Left colon (tissue), 2 donors: ENCODE data around the gene NDUFB4. TPM values are rescaled to one million over a fixed set of nuclear protein-coding genes. Genes with fewer than 3 reads are reported as not detected.

Experiments
- ATAC-seq: fragments of 200-7000 bp; cut with Tn5 transposase; one replicate; pipeline ENCODE4 v1.9.1; 2020; ENCODE audit warnings: mild to moderate bottlenecking, moderate library complexity
- DNase-seq, 2 donors: peaks; one replicate each; pipeline ENCODE4 v3.0.0-alpha.2; 2020
- intact Hi-C, 2 donors: fragments of 100-400 bp; cut with DNase I in 1 of 2; cut with micrococcal nuclease in 1 of 2; formaldehyde crosslinking; loops; one replicate each; pipeline versions ENCODE4 v1.11.2 to v1.14.0; 2022; cut with DNase I, micrococcal nuclease
- long read RNA-seq: library from polyadenylated mRNA; unstranded; transcript quantifications from one replicate; pipeline ENCODE4 v2.0.0, GENCODE V29; 2021
- total RNA-seq, 2 donors: library from RNA; stranded (reverse); fragmentation: NEBNext Ultra II Directional; extraction: Animal tissue kit (Norgen Biotek cat#: 25700); gene quantifications; one replicate each; pipeline ENCODE4 v1.2.1, GENCODE V29; 2021
- donor health status: DM: no; HTN: no; CAD: no.
- donor health status: DM: yes; HTN: yes; CAD: no.

Gene NDUFB4
- 100 to 1,000 TPM; 151 to 180 TPM for total RNA-seq
- long read RNA-seq, transcript NDUFB4-201 (3 exons, 671 nt), result major isoform, 72 of 76 reads
- long read RNA-seq, partial matches to known transcripts, result 0 of 76 reads
- long read RNA-seq, other reads (novel, unspliced or antisense), result 1 of 76 reads

- intact Hi-C loops, result no loop called here
- DNase-seq, result peak; percentile 98 to 99
- peak; percentile 98 for ATAC-seq
These were observed at the start of gene NDUFB4 for GRCh38 chr3:120596116-120596852. Gene NDUFB4 (plus strand): TSS chr3:120596336. CDS start chr3:120596360, 24 bp downstream.

- intact Hi-C loops, result no loop called here
- DNase-seq (no peak), ATAC-seq (no peak)
These were observed 45.6 kb upstream of the NDUFB4 start for GRCh38 chr3:120550546-120550945.

GRCh38 chr3:120552184-120553172, 43.7 kb upstream of the NDUFB4 start:
- DNase-seq (no peak), ATAC-seq (no peak)
- intact Hi-C loops, result no loop called here

GRCh38 chr3:120554812-120555606, 41.1 kb upstream of the NDUFB4 start:
- ATAC-seq (no peak), DNase-seq (no peak)

GRCh38 chr3:120555657-120556509, 40.3 kb upstream of the NDUFB4 start:
- peak in 1 of 2 donors; percentile 44 for DNase-seq
- peak; percentile 70 for ATAC-seq
- intact Hi-C loops, result loop anchor here in 1 of 2 donors (5.0 kb wide), 1 partner anchor 139 kb away; no protein-coding TSS in a partner anchor

More at GRCh38 chr3:120554812-120555606, 41.1 kb upstream of the NDUFB4 start:
- intact Hi-C loops, result loop anchor here in 1 of 2 donors (5.0 kb wide), 1 partner anchor 138 kb away; no protein-coding TSS in a partner anchor

- ATAC-seq (no peak), DNase-seq (no peak)
- intact Hi-C loops, result loop anchor here in 1 of 2 donors (5.0 kb wide), 1 partner anchor 140 kb away; no protein-coding TSS in a partner anchor
These were observed 39.0 kb upstream of the NDUFB4 start for GRCh38 chr3:120557115-120557514.

- intact Hi-C loops, result loop anchor here in 1 of 2 donors (5.0 kb wide), 1 partner anchor 142 kb away; no protein-coding TSS in a partner anchor
- ATAC-seq (peak; percentile 76), DNase-seq (peak; percentile 83)
These were observed 37.3 kb upstream of the NDUFB4 start for GRCh38 chr3:120558771-120559241.

- intact Hi-C loops, result loop anchor here (2.0 to 10.0 kb wide), 4 partner anchors 142 to 315 kb away; no protein-coding TSS in a partner anchor
- peak; percentile 28 for ATAC-seq
- DNase-seq, result peak in 1 of 2 donors; percentile 42
These were observed 36.7 kb upstream of the NDUFB4 start for GRCh38 chr3:120559242-120560061.

GRCh38 chr3:120560304-120561250, 35.6 kb upstream of the NDUFB4 start:
- intact Hi-C loops, result loop anchor here (2.0 to 10.0 kb wide), 3 partner anchors 234 to 316 kb away; no protein-coding TSS in a partner anchor

GRCh38 chr3:120561251-120562045, 34.7 kb upstream of the NDUFB4 start:
- DNase-seq, result peak in 1 of 2 donors; percentile 78
- peak; percentile 66 for ATAC-seq
- intact Hi-C loops, result loop anchor here (2.0 to 10.0 kb wide), 3 partner anchors 233 to 317 kb away; no protein-coding TSS in a partner anchor

More at GRCh38 chr3:120560304-120561250, 35.6 kb upstream of the NDUFB4 start:
- DNase-seq (no peak), ATAC-seq (no peak)

- ATAC-seq, result no peak
- intact Hi-C loops, result loop anchor here (5.0 to 10.0 kb wide), 2 partner anchors 231 to 234 kb away; no protein-coding TSS in a partner anchor
- no peak for DNase-seq
These were observed 32.6 kb upstream of the NDUFB4 start for GRCh38 chr3:120563356-120564022.

- ATAC-seq (no peak), DNase-seq (no peak)
- intact Hi-C loops, result loop anchor here in 1 of 2 donors (10.0 kb wide), 1 partner anchor 228 kb away; no protein-coding TSS in a partner anchor
These were observed 29.7 kb upstream of the NDUFB4 start for GRCh38 chr3:120566243-120566975.
